HG02763 (cell line): ENCODE measurements around the gene PHLDA2.

Experiments
- ATAC-seq: cut with Tn5 transposase; IDR thresholded peaks from one replicate; pipeline ENCODE4 v1.9.1; 2021; ENCODE audit warnings: mild to moderate bottlenecking, moderate library complexity; ENCODE audit not compliant: unreplicated experiment

The PHLDA2 gene

GRCh38 chr11:2899080-2899783, 30.0 kb downstream of the PHLDA2 start:
- ATAC-seq = no peak

GRCh38 chr11:2898366-2899079, 30.7 kb downstream of the PHLDA2 start:
- ATAC-seq = no peak

GRCh38 chr11:2897048-2897447, 32.2 kb downstream of the PHLDA2 start:
- ATAC-seq = no peak

GRCh38 chr11:2896047-2896446, 33.2 kb downstream of the PHLDA2 start:
- ATAC-seq = no peak

GRCh38 chr11:2893935-2894334, 35.3 kb downstream of the PHLDA2 start:
- no peak for ATAC-seq

GRCh38 chr11:2892967-2893528, 36.2 kb downstream of the PHLDA2 start:
- no peak for ATAC-seq

- no peak for ATAC-seq
Observed at GRCh38 chr11:2892215-2892966, 36.8 kb downstream of the PHLDA2 start.

- ATAC-seq = no peak
Observed at GRCh38 chr11:2891326-2892214, 37.6 kb downstream of the PHLDA2 start.

GRCh38 chr11:2890466-2891294, 38.5 kb downstream of the PHLDA2 start:
- ATAC-seq = no peak

- ATAC-seq = no peak
Observed at GRCh38 chr11:2889362-2890273, 39.6 kb downstream of the PHLDA2 start.

- ATAC-seq = no peak
Observed at GRCh38 chr11:2888266-2888968, 40.8 kb downstream of the PHLDA2 start.

- ATAC-seq = no peak
Observed at GRCh38 chr11:2887515-2888195, 41.6 kb downstream of the PHLDA2 start.

GRCh38 chr11:2886936-2887335, 42.3 kb downstream of the PHLDA2 start:
- ATAC-seq = no peak

- ATAC-seq = no peak
Observed at GRCh38 chr11:2886191-2886894, 42.9 kb downstream of the PHLDA2 start.

- peak; percentile 73 for ATAC-seq
Observed at GRCh38 chr11:2885678-2886081, 43.5 kb downstream of the PHLDA2 start, which contains the start of gene CDKN1C. Gene CDKN1C, minus strand, starts transcription at chr11:2885775. Its CDS starts 319 bp downstream, at chr11:2885456.

GRCh38 chr11:2885017-2885677, 44.1 kb downstream of the PHLDA2 start:
- ATAC-seq = no peak
